GM21786 (cell line): ENCODE measurements around the gene DOK6.

Source experiments
- ATAC-seq: cut with Tn5 transposase; IDR thresholded peaks from one replicate; pipeline ENCODE4 v1.9.1; 2021; ENCODE audit not compliant: unreplicated experiment

DOK6 gene

DNA sequence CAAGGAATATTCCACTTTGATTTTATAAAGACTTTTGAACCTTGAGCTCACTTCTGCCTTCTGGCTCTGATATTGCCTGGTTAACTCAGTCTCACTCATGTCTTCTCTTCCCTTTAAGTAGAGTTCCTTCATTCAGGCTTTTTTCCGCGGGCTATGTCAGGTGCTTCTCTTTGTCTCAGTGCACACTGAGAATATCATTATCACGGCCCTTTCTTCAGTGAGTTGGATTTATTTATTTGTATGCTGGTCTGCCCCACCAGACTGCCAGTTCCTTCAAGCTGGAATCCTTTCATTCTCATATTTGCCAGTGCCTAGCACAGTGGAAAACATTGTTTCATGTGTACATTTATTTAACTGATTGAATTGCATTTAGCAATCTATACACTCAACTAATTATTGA is 136.5 kb downstream of the DOK6 start:
- no peak for ATAC-seq

DNA sequence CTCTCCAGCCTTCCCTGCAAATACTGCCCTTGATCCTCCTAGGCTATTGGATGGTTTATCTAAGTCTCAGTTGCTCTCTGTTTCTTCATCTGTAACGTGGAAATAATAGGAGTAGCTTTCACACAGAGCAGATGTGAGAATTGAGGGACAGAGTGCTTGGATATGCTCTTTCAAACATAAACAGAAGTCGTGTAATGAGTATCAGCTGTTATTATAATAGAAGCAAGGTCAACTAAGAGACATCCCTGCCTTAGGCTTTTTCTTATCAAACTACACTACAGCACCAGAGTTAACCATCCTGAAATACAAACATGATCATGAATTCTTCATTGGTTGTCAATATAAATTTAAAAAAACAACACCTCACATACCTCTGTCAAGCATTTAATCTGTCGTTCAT is 138.2 kb downstream of the DOK6 start:
- no peak for ATAC-seq

DNA sequence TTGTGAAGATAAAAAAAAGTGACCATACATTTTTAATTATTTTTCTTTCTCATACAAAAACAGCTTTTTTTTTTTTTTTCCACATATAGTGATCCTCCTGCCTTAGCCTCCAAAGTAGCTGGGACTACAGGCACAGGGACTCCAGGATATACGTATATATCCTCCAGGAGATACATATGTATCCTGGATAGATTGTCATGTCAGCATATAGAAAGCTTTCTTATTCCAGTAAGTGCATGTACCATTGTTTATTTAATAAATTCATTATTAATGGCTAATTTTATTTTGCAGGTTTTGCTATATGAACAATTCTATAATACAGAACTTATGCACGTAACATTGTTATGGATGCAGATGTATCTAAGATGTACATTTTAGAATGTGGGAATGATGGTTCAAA is 138.7 kb downstream of the DOK6 start:
- no peak for ATAC-seq

DNA sequence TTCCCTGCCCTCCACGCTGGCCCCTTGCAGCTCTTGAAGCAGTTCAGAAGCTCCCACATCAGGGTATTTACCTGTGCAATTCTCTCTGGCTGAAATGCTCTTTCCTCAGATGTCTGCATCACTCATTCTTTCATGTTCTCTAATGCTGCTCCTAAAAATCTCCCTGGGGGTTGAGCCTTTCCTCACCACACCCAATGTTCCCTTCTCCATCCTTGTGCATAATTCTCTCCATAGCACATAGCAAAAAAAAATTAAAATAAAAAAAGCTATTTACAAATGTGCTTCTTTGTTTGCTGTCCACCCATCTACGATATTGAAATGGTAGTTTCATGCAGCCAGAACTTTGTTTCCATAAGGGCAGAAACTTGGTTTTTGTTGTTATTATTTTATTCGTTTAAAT is 155.5 kb downstream of the DOK6 start:
- no peak for ATAC-seq

DNA sequence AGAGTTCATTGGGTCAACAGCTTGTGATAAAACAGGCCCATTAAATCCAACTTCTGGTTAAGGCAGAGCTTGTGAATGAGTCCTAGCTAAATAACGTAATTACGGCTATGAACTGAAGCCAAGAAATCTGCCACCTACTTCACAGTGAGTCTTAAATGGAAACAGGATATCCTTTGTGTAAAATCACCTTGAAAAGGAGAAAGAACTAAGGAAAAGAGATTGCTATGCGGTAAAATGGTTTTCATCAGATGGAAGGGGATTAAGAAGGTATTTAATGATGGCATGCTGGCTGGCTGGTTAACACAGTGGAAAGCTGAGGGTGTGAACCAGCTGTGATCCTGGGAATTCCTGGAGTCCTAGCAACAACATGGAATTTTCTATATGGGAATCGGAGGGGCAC is 156.6 kb downstream of the DOK6 start:
- no peak for ATAC-seq

DNA sequence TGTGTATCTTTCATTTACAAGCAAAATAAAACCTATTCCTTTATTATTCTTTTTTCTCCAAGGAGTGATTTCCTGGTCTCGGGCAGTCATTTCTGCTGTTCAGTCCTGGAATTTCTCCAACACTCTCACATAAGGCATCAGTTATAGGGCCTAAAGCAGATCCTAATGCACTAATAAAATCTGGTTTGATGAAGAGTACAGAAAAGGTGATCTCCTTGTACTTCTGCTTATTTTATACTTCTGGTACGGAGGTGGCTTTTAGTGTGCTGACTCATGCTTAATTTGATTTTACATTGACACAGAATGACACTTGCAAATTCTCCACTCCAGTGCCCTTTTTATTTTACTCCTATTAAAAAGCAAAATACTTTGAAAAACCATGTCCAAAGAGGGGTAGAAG is 157.4 kb downstream of the DOK6 start:
- ATAC-seq = no peak

DNA sequence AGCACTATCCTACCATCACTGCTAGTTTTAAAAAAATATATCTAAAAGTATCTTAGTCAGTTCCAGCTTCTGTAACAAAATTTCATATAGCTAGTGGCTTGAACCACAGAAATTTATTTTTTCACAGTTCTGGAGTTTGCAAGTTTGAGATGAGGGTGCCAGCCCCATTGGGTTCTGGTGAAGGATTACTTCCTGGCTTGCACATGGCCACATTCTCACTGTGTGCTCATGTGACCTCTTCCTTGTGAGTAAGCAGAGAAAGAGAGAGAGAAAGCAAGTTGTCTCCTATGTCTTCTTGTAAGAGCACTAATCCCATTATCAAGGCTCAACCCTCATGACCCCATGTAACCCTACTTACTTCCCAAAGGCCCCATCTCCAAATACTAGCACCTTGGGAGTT is 158.9 kb downstream of the DOK6 start:
- no peak for ATAC-seq

DNA sequence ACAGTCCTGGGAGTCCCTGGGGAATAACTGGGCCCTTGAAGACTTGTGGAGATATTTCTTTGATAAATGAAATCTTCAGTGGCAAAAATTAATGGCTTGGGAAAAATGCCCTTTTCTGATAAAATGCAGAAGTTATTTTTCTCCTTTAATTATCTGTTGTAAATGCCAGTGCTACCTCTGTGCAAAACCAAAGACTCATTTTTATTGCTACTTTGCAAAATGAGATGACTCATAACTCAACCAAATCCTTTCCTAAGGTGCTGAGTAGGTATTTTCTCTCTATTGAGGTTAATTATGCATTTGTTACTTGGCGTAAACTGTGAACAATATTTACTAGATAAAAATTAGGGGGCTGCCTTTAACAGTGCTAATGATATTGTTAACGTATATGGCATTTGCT is 163.9 kb downstream of the DOK6 start:
- no peak for ATAC-seq

DNA sequence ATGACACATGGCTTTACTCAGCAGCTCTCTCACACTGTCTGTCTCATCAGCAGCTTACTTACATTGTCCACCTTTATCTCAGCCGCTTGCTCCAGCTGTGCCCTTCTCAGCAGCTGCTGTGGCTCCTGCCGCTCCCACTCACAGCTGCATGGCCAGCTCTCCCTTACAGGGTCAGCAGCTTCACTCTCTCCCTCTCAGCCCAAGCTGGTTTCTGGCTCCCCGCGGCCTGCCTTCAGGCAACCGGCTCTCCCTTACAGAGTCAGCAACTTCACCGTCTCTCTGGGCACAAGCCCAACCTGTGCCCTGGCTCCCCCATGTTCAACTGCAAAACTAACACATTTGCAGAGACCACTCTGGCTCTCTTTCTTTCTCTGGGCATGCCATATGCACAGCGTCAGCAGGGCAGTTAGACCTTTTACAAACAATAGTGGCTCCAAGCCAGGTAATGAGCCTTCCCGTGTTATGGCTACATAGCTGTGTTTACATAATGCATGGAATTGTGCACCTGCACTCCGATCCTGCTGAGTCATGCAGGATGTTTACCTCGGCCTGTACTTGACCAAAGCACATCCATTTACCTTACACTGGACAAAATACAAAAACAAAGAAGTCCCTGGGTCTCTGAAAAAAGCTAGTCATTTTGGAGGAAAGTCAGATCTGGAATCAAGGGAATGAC is 167.3 kb downstream of the DOK6 start:
- ATAC-seq = no peak

DNA sequence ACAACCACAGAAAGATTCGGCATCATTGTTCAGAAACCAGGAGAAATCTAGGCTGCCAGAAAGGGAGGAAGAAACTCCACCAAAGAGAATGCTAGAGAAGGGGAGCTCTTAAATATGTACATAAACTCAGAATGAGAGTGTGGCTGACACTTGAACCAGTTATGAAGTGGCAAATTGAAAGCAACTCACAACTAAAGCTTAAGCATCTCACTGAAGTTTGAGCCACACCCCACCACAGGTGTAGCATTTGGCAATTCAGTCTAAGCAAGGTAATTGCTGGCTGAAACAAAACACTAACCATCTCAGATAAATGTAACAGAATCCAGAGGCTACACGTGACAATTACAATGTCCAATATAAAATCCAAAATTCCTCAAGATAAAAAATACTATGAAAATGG is 168.4 kb downstream of the DOK6 start:
- ATAC-seq = no peak

DNA sequence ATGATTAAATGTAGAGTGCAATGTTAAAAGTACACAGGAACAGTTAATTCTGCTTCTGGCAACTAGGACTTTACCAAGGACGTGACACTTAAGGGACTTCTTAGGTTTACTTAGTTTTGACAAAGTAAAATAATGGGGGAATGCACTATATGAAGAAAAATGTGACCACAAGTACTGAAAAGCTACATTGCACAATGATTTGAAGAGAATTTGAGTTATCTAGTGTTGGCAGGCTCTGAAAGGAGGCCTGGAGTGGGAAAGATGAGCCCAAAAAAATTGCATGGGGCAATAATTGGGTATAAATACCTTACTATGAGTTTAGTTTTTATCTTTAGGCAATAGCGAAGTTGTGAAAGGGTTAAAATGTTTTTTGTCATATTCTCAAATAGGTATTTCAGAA is 173.7 kb downstream of the DOK6 start:
- ATAC-seq = no peak

DNA sequence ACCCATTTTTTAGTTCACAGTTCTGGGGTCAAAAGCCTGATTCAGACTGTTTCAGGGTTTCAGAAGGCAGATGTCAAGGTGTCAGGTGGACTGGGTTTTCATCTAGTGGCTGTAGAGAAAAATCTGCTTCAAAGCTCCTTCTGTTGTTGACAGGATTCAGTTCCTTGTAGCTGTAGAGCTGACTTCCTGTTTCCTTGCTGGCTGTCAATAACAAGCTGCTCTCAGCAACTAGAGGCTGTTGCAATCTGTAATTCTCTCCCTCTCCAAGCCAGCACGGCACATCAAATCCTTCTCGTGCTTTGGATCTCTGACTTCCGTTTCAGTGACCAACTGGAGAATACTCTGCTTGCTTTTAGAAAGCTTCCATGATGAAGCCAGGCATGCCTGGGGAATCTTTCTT is 179.4 kb downstream of the DOK6 start:
- peak; percentile 80 for ATAC-seq

DNA sequence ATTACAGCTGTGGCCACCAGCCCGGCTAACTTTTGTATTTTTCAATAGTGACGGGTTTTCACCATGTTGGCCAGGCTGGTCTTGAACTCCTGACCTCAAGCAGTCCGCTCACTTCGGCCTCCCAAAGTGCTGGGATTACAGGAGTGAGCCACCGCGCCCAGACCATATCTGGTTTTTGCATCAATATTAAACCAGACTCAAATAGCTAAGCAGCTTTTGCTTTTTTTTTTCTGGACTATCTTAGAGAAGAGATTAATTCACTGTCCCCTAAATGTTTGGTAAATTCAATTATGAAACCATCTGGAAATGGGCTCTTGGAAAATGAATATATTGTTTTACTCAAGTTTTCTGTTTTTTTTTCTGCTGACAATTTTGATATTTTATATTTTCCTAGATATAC is 183.7 kb downstream of the DOK6 start:
- no peak for ATAC-seq

DNA sequence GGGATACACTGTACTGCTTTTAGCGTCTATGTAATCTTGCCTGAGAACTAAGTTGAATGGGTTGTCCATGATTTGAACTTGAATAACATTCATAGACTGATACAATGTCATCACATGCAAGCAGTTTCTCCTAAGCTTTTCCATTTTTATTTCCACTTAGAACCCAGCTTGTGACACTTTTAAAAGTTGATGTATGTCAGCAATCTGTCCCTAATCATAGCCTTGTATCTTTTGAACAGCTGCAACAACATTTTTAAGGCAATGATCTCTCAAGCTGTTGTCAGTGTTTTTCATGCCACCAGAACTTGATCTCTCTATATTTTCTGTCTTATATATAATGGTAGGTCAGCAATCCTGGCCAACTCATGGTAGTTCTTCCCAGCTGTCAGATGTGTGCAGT is 185.0 kb downstream of the DOK6 start:
- ATAC-seq = no peak

DNA sequence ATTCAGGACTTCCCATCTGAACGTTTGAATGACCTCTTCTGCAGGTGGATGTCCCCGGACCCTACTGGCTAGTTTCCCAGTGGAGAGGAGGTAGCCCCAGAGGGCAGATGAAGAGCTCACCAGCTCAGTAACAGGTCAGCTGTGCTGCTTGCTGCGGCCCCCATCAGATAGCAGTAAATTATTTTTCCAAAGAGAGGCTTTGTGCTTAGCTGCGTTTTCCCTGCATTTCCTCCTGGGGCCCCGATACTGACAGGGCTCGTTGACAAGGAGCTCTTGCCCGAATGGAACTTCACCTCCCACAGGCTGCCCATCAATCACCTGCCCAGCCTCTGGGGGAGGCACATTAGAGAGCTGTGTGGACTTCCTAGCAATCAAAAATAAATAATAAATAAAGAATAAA is 185.8 kb downstream of the DOK6 start:
- ATAC-seq = no peak

DNA sequence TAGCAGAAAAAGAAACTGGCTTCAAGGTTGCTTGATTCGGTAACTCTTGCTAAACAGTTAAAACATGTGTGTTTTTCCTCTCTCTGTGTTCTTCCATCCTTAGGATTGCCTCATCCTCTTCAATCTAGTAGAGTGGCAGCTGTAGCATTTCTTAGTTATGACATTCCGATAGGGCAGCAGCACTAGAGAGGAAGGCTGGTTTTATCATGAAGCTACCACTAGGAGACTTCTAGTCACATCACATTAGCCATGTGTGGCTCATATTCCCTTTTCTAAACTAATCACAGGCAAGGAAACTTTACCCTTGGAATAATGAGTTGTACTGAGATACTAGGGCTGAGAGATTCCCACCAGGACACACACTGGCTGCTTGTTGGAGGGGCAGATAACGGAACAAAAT is 187.6 kb downstream of the DOK6 start:
- ATAC-seq = no peak

DNA sequence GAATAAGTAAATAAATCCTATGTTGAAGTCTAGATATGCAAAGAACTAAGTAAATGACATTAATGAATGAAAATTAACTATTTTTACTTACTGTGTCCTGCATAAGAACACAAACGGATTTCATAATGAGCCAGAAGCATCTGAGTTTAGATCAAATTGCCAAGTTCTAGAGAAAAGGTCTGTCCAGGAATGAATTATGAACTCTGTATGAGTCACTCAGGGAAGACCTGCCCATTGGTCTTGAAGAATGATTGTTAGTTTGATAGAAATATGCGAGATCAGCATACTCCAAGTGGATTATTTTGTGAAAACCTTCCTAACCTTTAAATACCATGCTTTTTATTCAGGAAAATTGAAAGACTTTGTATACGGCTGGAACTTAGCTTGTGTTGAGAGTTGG is 189.5 kb downstream of the DOK6 start:
- no peak for ATAC-seq

DNA sequence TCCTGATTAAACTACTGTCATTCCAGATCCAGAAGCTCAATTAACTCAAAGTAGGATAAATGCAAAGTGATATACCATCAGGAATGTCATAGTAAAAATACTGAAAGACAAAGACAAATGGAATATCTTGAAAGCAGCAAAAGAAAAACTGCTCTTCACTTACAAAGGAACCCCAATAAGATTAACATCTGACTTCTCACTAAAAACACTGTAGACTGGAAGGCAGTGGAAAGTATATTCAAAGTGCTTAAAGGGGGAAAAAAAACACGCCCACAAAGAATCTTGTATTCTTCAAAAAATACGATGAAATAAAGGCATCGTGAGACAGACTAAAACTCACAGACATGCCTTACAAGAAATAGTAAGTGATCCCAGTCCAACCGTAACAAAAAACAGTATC is 195.7 kb downstream of the DOK6 start:
- no peak for ATAC-seq

DNA sequence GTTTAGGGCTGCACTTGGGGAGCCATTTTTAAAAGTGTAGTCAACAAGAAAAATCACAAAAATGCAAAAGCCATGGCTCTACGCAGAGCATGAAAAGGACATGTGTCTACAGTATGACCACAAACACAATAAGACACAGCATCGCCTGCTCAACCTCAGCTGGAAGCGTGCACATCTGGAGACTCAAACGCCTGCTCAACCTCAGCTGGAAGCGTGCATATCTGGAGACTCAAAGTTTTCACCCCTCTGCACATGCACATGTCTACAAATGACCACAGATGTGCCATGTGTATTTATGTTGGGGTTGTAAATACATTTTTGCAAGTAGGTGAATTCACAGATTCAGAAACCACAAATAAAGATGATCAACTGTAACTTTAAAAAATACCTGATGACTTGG is 196.9 kb downstream of the DOK6 start:
- ATAC-seq = no peak

DNA sequence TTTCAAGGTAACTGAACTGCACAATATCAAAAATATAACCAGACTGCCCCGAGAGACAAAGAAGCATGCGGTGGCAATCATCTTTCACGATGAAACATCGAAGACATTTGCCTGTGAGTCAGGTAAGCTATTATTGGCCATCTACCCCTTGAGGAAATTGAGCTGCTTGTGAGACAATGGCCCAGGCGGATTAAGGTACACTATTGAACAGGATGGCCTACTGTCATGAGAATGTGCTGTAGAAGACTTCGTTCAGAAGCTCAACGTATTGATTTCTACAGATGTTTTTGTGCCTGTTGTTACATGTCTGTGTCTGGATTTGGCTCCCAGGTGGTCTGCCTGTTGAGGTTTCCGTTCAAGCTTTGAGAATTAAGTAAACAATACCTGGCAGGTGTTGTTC is 198.7 kb downstream of the DOK6 start:
- no peak for ATAC-seq

DNA sequence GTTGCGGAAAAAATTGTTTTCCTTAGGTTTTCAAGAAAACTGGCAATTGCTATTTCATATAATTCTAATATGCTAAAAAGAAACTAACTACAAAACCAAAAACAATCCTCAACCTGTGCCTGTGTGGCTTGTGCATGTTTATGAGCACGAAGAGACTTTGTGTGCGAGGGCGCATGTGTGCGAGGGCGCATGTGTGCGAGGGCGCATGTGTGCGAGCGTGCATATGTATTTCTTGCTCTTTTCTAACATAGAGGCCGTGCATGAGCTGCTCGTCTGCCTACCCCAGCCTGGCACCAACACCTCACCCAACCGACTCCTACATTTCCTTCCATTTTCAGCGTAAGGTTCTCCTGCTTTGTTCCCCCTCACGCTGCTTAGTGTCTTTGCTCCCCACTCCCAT is 211.6 kb downstream of the DOK6 start:
- no peak for ATAC-seq

DNA sequence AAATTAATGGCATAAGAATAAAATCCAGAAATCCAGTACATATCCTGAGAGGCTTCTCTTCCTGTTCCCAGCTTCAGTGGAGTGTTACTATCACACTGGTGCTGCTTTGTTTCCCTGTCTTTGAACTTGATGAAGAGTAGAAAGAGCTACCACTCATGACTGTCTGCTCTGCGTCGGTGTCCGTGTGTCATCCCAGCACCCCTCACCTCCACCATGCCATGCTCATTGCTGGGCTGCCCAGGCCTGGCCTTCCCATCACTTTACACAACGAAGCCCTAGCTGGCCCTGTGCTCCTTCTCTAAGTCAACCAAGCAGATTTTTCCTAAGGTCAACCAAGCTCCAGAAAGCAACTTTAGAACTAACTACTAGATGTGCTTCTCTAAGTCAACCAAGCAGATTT is 215.4 kb downstream of the DOK6 start:
- ATAC-seq = no peak

DNA sequence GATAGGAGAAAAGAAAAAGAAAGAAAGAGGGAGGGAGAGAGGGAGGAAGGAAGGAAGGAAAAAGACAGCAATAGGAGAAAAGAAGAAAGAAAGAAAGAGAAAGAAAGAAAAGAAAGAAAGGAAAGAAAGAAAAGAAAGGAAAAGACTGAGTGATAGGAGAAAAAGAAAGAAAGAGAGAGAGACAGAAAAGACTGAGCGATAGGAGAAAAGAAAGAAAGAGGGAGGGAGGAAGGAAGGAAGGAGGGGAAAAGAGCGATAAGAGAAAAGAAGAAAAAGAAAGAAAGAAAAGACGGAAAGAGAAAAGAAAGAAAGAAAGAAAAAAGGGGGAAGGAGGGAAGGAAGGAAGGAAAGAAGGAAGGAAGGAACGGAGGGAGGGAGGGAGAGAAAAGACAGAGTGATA is 216.7 kb downstream of the DOK6 start:
- ATAC-seq = no peak

DNA sequence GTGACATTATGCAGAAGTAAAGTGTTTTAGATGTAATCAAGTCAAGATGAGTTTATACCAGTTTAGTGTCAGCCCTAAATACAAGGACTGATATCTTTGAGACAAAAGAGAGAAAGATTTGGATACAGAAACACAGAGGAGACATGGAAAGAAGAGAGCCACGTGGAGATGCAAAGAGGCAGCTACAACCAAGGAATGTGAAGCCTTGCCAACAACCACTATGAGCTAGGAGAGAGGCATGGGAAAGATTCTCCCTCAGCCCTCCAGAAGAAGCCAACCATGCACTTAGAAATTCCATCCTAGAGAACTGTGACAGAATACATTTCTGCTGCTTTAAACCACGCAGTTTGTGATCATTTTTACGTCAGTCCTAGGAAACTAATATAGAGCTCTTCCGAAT is 217.2 kb downstream of the DOK6 start:
- ATAC-seq = no peak
